Middle frontal gyrus (tissue), 1 donor: Measurements from ENCODE around the gene RREB1.

Experiments
- DNase-seq: peaks from one replicate; pipeline ENCODE4 v3.0.0-alpha.2; 2015; ENCODE audit warnings: low spot score; ENCODE audit errors: extremely low spot score

Gene RREB1, protein sequence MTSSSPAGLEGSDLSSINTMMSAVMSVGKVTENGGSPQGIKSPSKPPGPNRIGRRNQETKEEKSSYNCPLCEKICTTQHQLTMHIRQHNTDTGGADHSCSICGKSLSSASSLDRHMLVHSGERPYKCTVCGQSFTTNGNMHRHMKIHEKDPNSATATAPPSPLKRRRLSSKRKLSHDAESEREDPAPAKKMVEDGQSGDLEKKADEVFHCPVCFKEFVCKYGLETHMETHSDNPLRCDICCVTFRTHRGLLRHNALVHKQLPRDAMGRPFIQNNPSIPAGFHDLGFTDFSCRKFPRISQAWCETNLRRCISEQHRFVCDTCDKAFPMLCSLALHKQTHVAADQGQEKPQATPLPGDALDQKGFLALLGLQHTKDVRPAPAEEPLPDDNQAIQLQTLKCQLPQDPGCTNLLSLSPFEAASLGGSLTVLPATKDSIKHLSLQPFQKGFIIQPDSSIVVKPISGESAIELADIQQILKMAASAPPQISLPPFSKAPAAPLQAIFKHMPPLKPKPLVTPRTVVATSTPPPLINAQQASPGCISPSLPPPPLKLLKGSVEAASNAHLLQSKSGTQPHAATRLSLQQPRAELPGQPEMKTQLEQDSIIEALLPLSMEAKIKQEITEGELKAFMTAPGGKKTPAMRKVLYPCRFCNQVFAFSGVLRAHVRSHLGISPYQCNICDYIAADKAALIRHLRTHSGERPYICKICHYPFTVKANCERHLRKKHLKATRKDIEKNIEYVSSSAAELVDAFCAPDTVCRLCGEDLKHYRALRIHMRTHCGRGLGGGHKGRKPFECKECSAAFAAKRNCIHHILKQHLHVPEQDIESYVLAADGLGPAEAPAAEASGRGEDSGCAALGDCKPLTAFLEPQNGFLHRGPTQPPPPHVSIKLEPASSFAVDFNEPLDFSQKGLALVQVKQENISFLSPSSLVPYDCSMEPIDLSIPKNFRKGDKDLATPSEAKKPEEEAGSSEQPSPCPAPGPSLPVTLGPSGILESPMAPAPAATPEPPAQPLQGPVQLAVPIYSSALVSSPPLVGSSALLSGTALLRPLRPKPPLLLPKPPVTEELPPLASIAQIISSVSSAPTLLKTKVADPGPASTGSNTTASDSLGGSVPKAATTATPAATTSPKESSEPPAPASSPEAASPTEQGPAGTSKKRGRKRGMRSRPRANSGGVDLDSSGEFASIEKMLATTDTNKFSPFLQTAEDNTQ (N-terminal part only)

DNA sequence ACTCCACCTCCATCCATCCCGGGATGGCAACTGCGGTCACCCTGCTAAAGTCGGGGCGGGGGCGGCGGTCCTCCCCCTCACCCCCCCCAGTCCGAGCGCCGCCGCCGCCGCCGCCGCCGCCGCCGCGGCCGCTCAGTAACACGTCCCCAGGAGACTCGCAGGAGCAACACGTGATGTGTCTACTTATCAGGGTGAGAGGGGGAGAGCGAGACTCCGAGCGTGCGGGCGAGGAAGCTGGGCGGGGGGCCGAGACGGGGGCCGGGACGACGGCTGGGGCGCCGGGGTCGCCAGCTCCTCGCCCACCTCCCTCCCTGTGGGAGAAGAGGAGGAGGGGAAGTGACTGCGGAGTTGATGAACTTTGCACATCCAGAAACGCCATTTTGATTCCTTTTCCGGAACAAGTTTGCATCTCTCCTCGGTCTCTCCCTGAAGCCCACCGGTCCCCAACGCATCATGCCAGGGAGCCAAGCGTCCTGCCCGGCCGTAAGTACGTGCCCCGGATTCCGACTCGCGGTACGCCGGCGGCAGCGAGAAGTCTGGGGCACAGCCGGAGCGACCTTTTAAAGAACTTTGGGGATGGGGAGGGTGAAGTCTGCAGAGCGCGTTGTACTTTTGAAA, at the start of gene RREB1:
RREB1 (plus strand) TSS at position 384 of the 618 bp plus-strand sequence. CDS start 73,951 bp downstream, outside the sequence.
- no peak for DNase-seq

DNA sequence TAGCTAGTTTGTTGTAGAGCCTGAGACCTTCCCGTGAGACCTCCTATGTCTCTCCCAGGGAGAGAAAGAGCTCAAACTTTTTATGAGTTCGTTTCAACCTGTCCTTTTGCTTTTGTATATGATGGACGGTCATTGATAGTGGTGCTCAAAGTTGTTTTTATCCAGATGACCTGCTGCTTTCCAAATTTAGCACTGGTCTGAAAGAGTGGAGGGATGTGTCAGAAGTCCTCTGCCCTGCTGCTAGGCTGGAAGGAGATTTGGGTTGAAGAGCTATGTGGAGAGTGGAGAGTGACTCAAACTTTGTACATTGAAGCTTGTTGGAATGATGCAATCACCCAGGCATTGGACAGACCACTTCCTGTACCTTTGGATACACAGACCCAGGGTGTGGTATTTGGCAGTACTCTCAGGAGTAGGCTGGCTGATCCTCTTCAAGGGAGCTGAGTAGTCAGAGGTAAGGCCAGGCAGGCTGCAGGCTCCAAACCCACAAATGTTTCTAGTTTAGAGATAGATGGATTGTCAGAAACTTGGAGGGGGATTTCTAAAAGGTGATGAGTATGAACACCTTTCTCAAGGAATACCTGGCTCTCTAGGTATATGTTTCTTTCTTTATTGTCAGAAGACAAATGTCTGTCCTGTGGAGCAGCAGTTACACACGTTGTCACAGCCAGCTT, 49.4 kb upstream of the RREB1 start:
- DNase-seq: no peak

DNA sequence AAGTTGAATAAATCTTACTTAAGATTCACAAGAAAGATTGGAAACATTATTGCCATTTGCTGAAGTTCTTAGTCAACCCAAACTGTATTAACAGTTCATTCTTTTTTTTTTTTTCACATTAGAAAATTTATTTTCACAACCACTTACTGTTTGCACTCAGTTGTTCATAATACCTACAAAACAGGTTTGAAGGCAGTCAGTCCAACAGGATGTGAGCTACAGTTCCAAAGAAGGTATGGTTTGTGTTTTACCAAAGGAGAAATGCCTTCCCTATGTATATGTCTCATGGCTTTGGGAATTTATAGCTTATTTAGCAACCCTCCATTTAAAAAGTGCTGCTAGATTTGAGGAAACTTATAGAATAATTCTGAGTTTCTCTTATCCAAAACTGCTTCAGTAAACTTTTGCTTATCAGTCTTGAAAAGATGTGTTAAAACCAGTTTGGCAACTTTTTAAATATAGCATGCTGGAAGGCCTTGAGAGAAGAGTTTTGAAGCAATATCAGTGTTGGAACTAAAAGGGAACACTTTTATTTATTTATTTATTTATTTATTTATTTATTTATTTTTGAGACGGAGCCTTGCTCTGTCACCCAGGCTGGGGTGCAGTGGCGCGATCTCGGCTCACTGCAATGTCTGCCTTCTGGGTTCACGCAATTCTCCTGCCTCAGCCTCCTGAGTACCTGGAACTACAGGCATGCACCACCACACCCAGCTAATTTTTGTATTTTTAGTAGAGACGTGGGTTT, 46.8 kb upstream of the RREB1 start:
- no peak for DNase-seq

DNA sequence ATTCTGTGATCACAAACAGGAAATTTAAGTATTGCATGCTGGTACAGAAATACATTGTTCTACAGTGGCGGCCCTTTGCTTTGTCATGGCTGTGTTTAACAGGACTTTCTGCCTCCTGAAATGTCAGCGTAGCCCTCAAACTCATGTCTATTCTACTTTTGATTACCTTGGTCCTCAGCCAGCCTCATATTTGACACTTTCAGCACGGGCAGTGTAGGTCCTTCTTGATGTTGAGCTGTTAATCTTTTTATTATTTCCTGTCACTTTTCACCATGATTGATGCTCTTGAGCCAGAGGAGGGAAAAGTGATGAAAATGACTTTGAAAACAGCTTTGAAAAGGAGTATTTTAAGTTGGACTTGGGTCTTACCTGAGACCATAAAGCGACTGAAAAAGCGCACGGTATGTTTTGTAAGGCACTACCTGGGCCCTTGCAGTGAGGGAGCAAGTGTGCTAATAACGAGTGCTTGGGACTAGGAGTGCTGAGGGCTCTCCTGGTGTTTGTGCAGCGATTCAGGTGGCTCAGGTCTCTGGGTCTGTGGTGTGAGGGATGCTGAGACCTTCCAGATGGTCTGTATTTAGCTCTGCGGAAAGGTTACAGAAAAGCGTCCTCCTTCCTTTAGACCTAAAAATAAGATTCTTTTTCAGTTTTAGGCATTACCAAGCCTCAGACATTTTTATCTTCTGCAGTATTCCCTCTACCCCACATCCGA, 45.2 kb upstream of the RREB1 start:
- no peak for DNase-seq

DNA sequence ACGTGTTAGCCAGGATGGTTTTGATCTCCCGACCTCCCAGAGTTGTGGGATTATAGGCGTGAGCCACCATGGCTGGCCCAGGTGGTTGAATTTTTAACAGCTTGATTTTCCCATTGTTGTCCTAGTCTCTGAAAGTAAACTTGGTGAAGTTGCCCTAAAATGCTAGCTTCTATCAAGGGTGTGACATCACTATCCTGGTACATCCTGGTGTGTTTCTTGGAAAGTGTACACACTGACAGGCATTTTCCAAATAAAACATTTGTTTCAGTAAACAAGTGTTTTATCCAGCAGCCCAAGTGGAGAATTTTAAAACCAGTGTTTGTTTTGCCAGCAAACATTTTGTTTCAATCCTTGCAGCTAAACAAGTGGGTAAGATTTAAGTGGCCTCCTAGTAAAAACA, 40.5 kb upstream of the RREB1 start:
- DNase-seq: no peak

DNA sequence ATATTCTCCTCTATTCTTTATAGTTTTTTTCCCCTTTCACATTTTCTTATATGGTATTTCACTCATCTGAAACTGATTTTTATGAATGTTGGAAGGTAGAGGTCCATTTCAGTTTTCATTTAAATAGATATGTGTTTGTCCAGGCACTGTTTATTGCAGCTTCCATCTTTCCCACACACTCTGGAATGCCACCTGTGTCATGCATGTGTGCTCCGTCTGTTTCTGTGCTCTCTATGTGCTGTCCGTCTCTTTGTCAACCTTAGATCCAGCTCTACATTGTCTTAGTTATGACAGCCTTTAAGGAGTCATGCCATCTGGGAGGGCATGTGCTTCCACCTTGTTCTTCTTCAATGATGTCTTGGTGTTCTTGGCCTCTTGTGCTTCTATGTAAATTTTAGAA, 36.4 kb upstream of the RREB1 start:
- DNase-seq: no peak

DNA sequence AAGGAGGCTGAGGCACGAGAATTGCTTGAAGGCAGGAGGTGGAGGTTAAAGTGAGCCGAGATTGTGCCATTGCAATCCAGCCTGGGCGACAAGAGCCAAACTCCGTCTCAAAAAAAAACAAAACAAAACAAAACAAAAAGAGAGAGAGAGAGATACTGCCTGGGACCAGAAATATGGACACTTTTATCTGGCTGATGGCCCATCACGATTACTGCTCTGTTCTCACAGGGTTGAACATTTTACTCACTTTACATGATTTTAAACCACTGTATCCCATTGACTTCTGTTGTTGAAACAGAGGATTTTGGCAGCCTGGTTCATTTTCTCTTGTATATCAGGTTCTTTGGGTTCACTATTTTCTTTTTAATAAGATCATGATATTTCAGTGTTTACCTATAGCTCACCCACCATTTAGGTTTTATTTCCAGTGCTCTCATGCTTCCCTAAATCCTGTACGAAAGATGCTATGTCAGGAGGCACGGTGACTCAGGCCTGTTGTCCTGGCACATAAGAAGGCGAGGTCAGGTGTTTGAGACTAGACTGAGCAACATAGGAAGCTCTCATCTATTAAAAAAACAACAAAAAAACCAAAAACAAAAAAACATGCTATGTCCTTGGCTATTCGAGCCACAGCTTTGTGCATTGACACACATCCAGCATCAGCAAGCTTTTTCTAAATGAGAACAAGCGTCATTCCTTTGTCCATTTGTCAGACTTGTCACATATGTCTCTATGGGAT, 34.5 kb upstream of the RREB1 start:
- DNase-seq: no peak

DNA sequence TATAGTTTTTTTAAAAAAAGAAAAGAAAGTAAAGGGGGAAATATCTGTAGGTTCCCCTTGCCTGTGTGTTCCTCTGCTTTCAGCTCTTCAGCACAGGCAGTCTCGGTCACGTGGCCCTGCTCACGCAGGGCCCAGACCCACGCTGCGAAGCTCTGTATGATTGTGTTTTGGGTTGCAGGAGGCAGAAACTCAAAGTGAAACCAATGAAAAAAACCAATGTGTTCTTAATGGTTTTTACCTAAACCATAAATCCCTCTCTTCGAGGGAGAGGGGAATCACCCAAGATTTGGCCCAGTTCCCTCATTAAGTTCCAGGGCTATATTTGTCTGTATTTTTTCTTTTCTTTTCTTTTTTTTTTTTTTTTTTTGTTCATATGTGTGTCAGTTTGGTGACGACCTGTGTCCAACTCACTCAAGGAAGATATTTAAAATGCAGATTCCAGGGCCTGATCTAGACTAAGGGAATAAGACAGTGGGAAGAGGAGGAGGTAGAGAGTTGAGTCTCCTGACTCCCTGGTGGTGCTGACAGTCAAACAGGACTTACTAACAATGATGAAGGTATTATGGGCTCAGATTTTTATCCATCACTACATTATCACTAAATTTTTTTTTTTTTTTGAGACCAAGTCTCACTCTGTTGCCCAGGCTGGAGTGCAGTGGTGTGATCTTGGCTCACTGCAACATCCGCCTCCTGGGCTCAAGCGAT, 33.8 kb upstream of the RREB1 start:
- no peak for DNase-seq

DNA sequence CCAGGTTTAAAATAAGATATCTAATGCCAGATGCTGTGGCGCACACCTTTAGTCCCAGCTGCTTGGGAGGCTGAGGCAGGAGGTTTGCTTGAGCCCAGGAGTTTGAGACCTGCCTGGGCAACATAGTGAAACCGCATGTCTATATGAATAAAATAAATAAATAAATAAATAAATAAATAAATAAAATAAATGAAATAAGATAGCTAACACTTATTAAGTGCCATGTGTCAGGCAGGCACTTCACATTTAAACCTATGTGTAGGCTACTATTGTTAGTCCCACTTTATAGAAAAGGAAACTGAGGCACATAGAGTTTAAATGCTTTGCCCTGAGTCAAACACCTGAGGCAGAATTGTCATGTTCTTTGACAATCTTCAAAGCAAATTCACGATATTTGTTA, 32.9 kb upstream of the RREB1 start:
- DNase-seq: no peak

DNA sequence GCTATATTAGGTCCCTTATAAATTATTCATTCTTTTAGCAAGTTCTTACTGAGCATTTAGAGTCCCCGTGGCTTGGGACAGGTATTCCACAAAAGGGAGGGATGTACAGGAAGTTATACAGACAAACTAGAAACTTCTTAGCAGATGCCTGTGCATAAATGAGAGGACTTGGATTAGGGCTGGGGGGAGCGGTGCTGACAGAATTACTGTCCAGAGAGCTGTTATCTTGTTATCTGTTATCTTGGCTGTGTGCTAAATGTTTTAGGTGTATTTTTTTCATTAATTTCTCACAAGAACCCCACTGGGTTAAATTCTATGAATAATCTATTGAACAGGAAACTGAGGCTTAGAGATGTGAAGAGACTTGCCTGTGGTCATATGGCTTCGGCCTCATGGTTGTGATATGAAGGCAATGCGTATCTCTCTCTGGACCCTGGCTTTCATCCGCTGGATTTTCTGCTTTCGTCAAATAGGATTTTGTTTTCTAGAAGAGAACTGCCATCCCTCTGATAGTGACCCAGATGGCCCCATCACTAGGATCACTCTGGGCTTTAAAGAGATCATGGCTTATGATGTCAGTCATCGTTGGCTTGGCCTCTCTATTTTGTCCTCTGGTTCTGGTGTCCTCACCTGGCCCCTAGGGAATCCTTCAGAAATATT, 32.3 kb upstream of the RREB1 start:
- DNase-seq: no peak

DNA sequence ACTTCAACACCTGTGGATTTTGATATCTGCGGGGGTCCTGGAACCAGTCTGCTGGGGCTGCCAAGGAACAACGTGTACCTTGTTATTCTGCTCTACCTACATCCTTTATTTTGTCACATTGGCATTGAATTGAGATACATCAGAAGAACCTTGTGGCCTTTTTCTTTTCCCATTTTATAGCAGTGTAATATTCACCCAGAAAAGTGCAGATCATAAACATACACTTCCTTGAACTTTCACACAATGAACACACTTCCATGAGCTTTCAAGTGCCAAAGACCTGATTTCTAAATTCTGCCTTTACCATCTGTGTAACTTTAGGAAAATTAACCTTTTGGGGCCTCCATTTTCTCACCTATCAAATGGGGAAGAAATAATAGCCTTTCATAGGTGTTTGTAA, 29.9 kb upstream of the RREB1 start:
- DNase-seq: no peak

DNA sequence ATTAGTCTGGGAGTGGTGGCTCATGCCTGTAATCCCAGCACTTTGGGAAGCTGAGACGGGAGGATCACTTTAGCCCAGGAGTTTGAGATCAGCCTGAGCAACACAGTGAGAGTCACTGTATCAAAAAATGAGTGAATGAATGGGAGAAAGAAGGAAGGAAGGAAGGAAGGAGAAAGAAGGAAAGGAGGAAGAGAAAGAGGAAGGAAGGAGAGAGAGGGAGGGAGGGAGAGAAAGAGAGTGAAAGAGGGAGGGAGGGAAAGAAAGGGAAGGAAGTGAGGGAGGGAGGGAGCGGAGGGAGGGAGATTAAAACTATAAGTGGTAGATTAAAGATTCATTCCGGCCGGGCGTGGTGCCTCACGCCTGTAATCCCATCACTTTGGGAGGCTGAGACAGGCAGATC, 28.9 kb upstream of the RREB1 start:
- DNase-seq: no peak

DNA sequence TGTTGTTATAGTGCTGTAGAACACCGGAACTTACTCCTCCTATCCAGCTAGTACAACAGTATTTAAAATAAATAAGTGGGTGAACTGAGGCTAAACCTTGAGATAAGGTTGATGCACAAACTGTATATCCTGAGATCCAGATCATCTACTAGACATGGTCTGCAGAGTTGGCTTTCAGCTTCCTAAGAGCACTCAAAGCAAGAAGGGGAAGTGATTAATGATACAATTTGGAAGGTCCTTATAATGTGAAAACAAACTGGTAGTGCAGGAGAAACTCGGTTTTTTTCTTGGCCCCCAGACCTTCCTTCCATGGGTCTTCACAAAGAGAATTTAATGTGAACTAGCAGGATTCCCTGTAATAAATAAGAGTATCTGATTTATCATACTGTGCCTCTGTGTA, 27.4 kb upstream of the RREB1 start:
- no peak for DNase-seq

DNA sequence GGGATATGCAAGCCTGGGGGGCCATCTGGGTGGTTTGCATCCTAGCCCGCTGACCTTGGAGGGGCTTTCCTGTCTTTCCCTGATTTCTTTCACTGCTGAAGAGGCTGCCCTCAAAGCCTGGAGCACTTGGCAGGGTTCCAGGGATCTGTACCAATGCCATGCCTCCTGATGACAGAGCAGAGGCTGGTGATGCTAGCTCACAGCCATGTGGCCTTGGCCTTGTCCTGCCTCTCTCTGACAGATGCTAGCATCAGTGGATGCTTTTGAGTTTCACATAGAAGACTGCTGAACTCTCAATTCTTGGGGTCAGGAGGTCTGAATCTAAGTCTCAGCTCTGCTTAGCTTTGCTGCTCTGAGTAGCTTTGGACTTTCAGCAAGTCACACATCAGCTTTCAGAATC, 21.9 kb upstream of the RREB1 start:
- DNase-seq: no peak

DNA sequence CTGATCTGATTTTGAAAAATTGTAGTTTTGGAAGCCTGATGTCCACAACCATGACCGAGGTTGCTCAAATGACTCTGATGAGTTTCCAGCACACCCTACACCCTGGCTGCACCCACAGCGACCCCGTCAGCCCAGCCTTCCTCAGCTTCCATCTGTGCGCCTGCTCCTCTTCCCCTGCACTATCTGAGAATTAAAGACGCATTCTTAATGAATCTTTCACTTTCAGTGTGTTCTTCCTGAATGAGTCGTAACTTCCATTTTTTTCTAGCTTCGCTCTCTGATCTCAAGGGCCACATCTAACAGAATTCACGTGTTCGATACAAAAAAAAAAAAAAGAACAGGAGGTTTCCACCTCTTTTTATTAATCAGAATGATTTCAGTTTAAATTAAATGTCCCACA, 21.3 kb upstream of the RREB1 start:
- DNase-seq: no peak

DNA sequence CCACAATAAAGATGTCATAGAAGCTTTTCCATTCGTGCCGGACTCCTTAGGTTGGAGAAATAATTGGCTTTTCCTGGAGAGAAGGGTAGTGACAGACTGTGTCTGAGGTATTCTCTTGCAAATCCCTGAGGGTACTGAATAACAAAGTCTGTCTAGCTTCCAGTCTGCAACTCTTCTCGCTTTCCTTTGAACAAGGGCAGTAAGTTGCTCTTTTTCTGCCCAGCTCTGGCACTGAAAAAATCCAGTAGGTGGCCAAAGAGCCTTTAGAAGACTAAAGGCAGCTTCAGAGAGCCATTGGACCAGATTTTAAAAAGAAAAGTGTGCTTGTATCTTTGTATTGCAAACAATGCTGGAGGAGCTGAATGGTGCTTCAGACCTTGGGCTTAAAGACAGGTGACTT, 20.7 kb upstream of the RREB1 start:
- DNase-seq: no peak

DNA sequence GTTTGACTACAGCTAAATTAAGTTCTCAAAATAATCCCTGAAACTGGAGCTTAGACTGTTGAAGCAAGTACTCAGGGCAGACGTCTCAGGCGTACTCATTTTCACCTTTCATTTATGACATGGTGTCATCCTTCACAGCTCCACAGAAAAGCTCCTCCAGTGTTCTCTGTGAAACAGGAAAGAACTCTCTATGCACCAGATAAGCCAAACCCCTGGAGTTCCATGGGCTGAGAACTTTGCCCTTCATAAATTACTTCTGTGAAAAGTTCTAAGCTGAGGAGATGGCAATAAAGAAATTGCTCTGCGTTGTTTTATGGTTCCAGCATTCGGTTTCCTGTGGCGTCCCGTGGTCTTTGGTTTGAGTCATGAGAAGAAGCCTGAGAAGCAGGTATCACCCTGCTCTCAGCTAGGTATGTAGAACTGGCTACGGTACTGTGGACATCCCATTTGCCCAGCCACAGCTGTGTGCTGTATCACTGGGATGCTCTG, 20.2 kb upstream of the RREB1 start:
- DNase-seq: no peak
